ENCODE results near the gene STAG1. TPM values are rescaled to one million over a fixed set of nuclear protein-coding genes. Genes with fewer than 3 reads are reported as not detected.

Gene STAG1
- total RNA-seq, 1 experiment from 2014 or later: 34.6 TPM

- DNase-seq: no peak
- H3K4me2 ChIP-seq (ENCODE audit: insufficient read depth, insufficient read length, low read length): no peak overlapping the region
- WGBS (ENCODE audit: extremely low coverage, insufficient read length, low lambda C conversion rate): no CpG with 5 or more reads among the region's 5 CpGs
Measured at GRCh38 chr3:136465296-136465695, 286.9 kb downstream of the STAG1 start.

More at GRCh38 chr3:136465296-136465695, 286.9 kb downstream of the STAG1 start:
- H3K23ac ChIP-seq (ENCODE audit: insufficient read length, low read depth, low read length): no peak overlapping the region
- no peak overlapping the region for H4K91ac ChIP-seq (ENCODE audit: insufficient read length, low read depth, low read length)
- H3K27ac ChIP-seq (ENCODE audit: insufficient read length, low read depth, low read length): no peak overlapping the region
- H2AK5ac ChIP-seq (ENCODE audit: insufficient read length, low read length): no peak overlapping the region
- no peak overlapping the region for H2BK15ac ChIP-seq (ENCODE audit: low read depth, low read length)
- no peak overlapping the region for H2BK5ac ChIP-seq (ENCODE audit: insufficient read length, low read length)
- Mint-ChIP-seq H3K27me3 (ENCODE audit: low read depth) (no peaks in the 10 kb centered on the region), H3K36me3 (ENCODE audit: insufficient read depth in 1 of 3, low read depth in 3 of 3) (peaks cover 15 to 24% (median 18%) of the 10 kb centered on the region in 3 experiments), H3K9me3 (peaks cover 3 to 4% of the 10 kb centered on the region in 2 experiments; a peak in 3 of 5 replicates), H3K27ac (no peak overlapping the region), H3K4me1 (no peaks in the 10 kb centered on the region), H3K4me3 (no peak overlapping the region)
- H3K18ac ChIP-seq (ENCODE audit: insufficient read length, low read depth, low read length): no peak overlapping the region
- H3K23me2 ChIP-seq (ENCODE audit: insufficient read length, low read depth, low read length, poor library complexity, severe bottlenecking): no peaks in the 10 kb centered on the region
- no peak overlapping the region for H3K4ac ChIP-seq (ENCODE audit: low read depth, low read length)
- H3T11ph ChIP-seq (ENCODE audit: low read length): no peak overlapping the region
- no peaks in the 10 kb centered on the region for H3K4me1 ChIP-seq (ENCODE audit: insufficient read depth, low read length)
- no peaks in the 10 kb centered on the region for H3K79me1 ChIP-seq (ENCODE audit: insufficient read depth, low read depth, low read length, poor library complexity, severe bottlenecking)
- H4K8ac ChIP-seq (replicated peaks; ENCODE audit: insufficient read length, low read depth, low read length): no peak overlapping the region
- no peak overlapping the region for H3K56ac ChIP-seq (ENCODE audit: insufficient read length, low read depth, low read length)
- no peak overlapping the region for H4K5ac ChIP-seq (ENCODE audit: insufficient read length, low read depth, low read length)
- no peak overlapping the region for H2BK12ac ChIP-seq (ENCODE audit: insufficient read length, low read depth, low read length)
- H3K27me3 ChIP-seq (ENCODE audit: insufficient read depth, low read length): no peaks in the 10 kb centered on the region
- no peak overlapping the region for H2AFZ ChIP-seq (ENCODE audit: low read length)
- H3K14ac ChIP-seq (ENCODE audit: insufficient read depth, low read length): no peak overlapping the region
- TF ChIP-seq CTCF (conservative IDR thresholded peaks at IDR 0.05): no peak
- H2BK120ac ChIP-seq (ENCODE audit: low read depth, low read length, poor library complexity, severe bottlenecking): no peak overlapping the region
- no peak overlapping the region for H2BK20ac ChIP-seq (ENCODE audit: low read depth, low read length, poor library complexity, severe bottlenecking)
- no peaks in the 10 kb centered on the region for H3K9me3 ChIP-seq (ENCODE audit: control insufficient read depth, low read depth, low read length)
- no peaks in the 10 kb centered on the region for H4K20me1 ChIP-seq (ENCODE audit: control insufficient read depth, insufficient read depth, insufficient read length)
- H3K79me2 ChIP-seq (ENCODE audit: insufficient read depth, low read length): no peaks in the 10 kb centered on the region
- H3K9ac ChIP-seq (ENCODE audit: extremely low read depth, insufficient read length, low read length): no peak overlapping the region

Data from H9 (cell line).